H1 (cell line): ENCODE measurements around the gene NOP16. TPM values are rescaled to one million over a fixed set of nuclear protein-coding genes. Genes with fewer than 3 reads are reported as not detected.

Source experiments
- SAP30 ChIP-seq: fragments of 300-600 bp; sonication (generic); IDR thresholded peaks from 2 replicates; pipeline ENCODE4 v1.7.1; 2012; ENCODE audit warnings: low read length, moderate library complexity, mild to moderate bottlenecking, inconsistent platforms; ENCODE audit not compliant: insufficient read depth, insufficient replicate concordance
- SP2 ChIP-seq: IDR thresholded peaks from 2 replicates; pipeline ENCODE4 v1.6.1; 2012; ENCODE audit warnings: mild to moderate bottlenecking, low read length, inconsistent platforms
- TCF12 ChIP-seq: IDR thresholded peaks from 2 replicates; pipeline ENCODE4 v1.6.1; 2011; ENCODE audit warnings: low read depth, mild to moderate bottlenecking, low read length
- polyA plus RNA-seq, 7 experiments: library from polyadenylated mRNA; depleted of rRNA in 3 of 7; stranded (reverse) in 5 of 7; unstranded in 2 of 7; fragments of >200 nt in 5 of 7; fragments of 200-250 nt in 2 of 7; gene quantifications; 1 replicate in 5 of 7; 2 replicates in 1 of 7; 4 replicates in 1 of 7; pipeline versions ENCODE4 v1.2.1 to v1.2.3, GENCODE V29; 2011 to 2013; ENCODE audit warnings: missing spikeins in 2 of 7, mixed read lengths in 2 of 7
- total RNA-seq: library from RNA; stranded (reverse); fragmentation: NEBNext Ultra II Directional; extraction: Animal tissue kit (Norgen Biotek cat#: 25700); gene quantifications from 2 replicates; pipeline ENCODE4 v1.2.1, GENCODE V29; 2021

Gene NOP16
- total and polyA plus RNA-seq, 2 of the 8 experiments (the other 6 are each of a cell fraction or from before 2014, with no cell fraction given), result 46.9 to 65.2 TPM

- TF ChIP-seq SAP30, result no peak
- no peak for TF ChIP-seq TCF12
- TF ChIP-seq SP2, result no peak
Observed at GRCh38 chr5:176384991-176385390, 3.4 kb downstream of the NOP16 start (continued).
